ENCODE data around the gene SUCO. TPM values are rescaled to one million over a fixed set of nuclear protein-coding genes. Genes with fewer than 3 reads are reported as not detected.
A peak's percentile ranks its signal among the peaks of the same experiment; 100 is the strongest.

SUCO gene
- total RNA-seq, 1 donor from 2014 or later = 120 TPM

DNA sequence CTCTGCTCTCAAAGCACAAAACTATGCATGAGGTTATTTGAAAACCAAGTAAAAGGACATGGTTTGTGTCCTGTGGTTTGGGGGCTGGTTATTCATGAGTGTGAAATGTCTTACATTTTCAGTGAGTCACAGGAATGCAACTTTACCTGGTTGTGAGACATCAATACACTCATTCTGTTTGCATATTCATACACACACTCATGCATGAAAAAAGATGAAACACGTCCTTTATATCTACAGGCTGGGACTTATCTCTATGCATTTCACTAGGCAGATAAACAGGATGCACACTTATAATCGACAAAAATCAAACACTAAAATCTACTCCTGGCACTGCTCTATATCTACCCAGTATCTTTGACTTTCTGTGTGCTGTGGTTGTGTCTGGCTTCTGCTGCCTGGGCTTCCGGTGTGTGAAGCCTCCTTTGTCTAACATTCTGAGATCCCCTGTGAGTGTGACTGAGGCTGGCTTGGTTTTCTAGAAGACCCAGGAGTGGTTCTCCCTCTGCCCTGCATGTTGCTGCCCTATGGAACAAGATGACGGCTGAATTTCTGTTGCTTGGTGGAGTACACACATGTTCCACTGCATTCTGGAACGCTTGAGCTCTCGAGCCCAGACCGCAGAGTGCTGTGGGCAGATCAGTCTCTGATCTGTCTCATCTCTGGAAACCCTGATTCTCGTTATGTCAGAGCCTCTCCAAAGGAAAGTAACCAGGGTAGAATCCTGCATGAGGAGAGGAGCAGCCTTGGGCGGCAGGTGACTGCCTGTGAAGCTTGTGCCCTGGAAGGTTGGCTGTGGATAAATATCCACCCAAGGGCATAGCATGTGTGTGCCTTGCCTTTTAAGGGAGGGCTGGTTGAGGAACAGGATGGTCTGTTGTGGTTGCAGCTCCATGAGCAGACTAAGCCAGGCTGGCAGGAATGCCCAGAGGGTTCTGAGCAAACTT, 106.2 kb downstream of the SUCO start:
- DNase-seq (ENCODE audit: low spot score in 2 of 2, unreplicated experiment in 2 of 2) = no peak
- H3K4me1 Mint-ChIP-seq = peaks cover 6% of the 10 kb centered on the region

DNA sequence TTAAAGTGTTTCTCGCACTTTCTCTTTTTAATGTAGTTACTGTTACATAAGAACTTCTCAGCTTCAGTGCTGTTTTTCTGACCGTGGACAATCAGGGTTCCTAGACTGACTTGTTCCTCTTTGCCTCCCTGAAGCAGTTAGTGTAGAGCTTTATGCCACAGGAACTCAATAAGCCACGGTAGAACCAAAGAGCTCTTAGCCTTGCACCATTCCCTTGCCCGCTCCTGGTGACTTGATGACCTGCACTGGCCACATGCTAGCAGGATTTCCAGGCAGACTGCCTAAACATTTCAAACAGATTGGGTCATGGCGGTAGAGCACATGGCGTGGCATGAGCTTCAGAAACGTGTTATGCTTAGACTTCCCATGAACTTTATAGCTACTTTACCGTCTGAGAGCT, 107.2 kb downstream of the SUCO start:
- DNase-seq (ENCODE audit: low spot score in 2 of 2, unreplicated experiment in 2 of 2) = no peak
- no peaks in the 10 kb centered on the region for H3K27me3 Mint-ChIP-seq (ENCODE audit: low read depth)
- no peak overlapping the region for H3K27ac Mint-ChIP-seq
- TF ChIP-seq, protein P1, sequence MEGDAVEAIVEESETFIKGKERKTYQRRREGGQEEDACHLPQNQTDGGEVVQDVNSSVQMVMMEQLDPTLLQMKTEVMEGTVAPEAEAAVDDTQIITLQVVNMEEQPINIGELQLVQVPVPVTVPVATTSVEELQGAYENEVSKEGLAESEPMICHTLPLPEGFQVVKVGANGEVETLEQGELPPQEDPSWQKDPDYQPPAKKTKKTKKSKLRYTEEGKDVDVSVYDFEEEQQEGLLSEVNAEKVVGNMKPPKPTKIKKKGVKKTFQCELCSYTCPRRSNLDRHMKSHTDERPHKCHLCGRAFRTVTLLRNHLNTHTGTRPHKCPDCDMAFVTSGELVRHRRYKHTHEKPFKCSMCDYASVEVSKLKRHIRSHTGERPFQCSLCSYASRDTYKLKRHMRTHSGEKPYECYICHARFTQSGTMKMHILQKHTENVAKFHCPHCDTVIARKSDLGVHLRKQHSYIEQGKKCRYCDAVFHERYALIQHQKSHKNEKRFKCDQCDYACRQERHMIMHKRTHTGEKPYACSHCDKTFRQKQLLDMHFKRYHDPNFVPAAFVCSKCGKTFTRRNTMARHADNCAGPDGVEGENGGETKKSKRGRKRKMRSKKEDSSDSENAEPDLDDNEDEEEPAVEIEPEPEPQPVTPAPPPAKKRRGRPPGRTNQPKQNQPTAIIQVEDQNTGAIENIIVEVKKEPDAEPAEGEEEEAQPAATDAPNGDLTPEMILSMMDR (IDR thresholded peaks at IDR 0.05; ENCODE audit: unreplicated experiment) = no peak
- peaks cover 2% of the 10 kb centered on the region for H3K36me3 Mint-ChIP-seq
- H3K4me1 Mint-ChIP-seq = peaks cover 6% of the 10 kb centered on the region
- no peak overlapping the region for H3K4me3 Mint-ChIP-seq
- peaks cover 9% of the 10 kb centered on the region for H3K9me3 Mint-ChIP-seq

More for the DNA sequence above, 106.2 kb downstream of the SUCO start:
- Mint-ChIP-seq H3K36me3 (peaks cover 2% of the 10 kb centered on the region), H3K4me3 (no peak overlapping the region), H3K27me3 (ENCODE audit: low read depth) (no peaks in the 10 kb centered on the region), H3K27ac (peak overlapping the region; percentile 11), H3K9me3 (peaks cover 9% of the 10 kb centered on the region)
- TF ChIP-seq, protein P1 (IDR thresholded peaks at IDR 0.05; ENCODE audit: unreplicated experiment) = no peak

DNA sequence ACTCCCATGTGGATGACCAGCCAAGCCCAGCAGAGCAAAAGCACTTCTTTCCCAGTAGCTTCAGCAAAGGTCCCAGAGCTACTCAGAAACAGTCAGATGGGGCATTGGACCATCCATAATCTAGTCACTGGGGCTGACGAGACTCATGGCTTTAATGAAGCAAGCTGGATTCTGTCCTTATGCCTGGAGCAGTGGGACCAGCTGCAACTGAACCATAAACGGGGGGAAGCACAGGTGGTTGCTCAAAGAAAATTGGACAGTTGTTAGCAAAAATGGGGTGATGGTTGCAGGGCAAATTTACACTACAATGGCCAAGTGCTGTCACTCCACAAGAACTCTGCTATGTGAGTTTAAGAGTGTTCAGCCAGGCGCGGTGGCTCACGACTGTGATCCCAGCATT, 108.5 kb downstream of the SUCO start:
- H3K4me1 Mint-ChIP-seq = peaks cover 6% of the 10 kb centered on the region
- no peaks in the 10 kb centered on the region for H3K27me3 Mint-ChIP-seq (ENCODE audit: low read depth)
- no peak overlapping the region for H3K4me3 Mint-ChIP-seq
- no peak overlapping the region for H3K27ac Mint-ChIP-seq
- DNase-seq (ENCODE audit: low spot score in 2 of 2, unreplicated experiment in 2 of 2) = no peak
- H3K36me3 Mint-ChIP-seq = peaks cover 2% of the 10 kb centered on the region
- H3K9me3 Mint-ChIP-seq = peaks cover 9% of the 10 kb centered on the region
- TF ChIP-seq, protein P1 (IDR thresholded peaks at IDR 0.05; ENCODE audit: unreplicated experiment) = no peak

DNA sequence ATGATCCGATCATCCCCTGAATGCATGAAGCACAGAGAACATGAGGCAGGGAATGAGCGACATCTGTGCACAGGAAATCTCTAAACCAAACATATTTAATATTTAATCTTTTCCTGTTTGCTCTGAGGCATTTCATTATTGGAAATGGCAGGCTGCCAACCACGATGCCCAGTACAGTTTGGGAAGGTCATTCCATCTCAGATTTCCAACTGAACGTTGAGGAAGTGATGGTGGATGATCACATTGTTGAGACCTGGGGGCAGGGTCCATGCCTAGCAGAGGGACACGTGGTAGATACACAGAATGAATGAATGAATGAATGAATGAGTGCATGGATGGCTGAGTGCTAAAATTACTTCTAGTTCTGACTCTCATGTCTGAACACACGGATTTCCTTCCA, 110.0 kb downstream of the SUCO start:
- no peaks in the 10 kb centered on the region for H3K9me3 Mint-ChIP-seq
- no peaks in the 10 kb centered on the region for H3K36me3 Mint-ChIP-seq
- H3K4me3 Mint-ChIP-seq = no peak overlapping the region
- H3K27me3 Mint-ChIP-seq (ENCODE audit: low read depth) = no peaks in the 10 kb centered on the region
- no peak overlapping the region for H3K27ac Mint-ChIP-seq
- H3K4me1 Mint-ChIP-seq = peaks cover 6% of the 10 kb centered on the region
- TF ChIP-seq, protein P1 (IDR thresholded peaks at IDR 0.05; ENCODE audit: unreplicated experiment) = no peak
- no peak for DNase-seq (ENCODE audit: low spot score in 2 of 2, unreplicated experiment in 2 of 2)

DNA sequence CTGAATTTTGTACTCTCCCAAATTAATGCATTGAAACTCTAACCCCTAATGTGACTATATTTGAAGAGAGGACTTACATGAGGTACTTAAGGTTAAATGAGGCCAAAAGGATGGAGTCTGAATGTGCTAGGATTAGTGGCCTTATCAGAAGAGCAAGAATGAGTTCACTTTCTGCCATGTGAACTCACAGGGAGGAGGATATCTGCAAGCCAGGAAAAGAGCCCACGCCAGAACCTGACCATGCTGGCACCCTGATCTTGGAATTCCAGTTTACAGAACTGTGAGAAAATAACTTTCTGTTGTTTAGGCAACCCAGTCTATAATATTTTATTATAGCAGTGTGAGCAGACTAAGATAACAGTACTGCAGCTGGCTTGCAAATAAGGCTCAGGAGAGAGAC, 113.7 kb downstream of the SUCO start:
- TF ChIP-seq, protein P1 (IDR thresholded peaks at IDR 0.05; ENCODE audit: unreplicated experiment) = no peak
- Mint-ChIP-seq H3K4me3 (no peak overlapping the region), H3K9me3 (no peaks in the 10 kb centered on the region), H3K27me3 (ENCODE audit: low read depth) (no peaks in the 10 kb centered on the region), H3K36me3 (no peaks in the 10 kb centered on the region), H3K4me1 (no peaks in the 10 kb centered on the region), H3K27ac (no peak overlapping the region)
- DNase-seq (ENCODE audit: low spot score in 2 of 2, unreplicated experiment in 2 of 2) = no peak
